ENCODE data around the gene TNP2.
"Not testable (repeated sequence)": the region's sequence is repeated elsewhere in the genome, so short reads cannot be mapped to it uniquely, and the experiment has no call there.

Gene TNP2

GRCh38 chr16:11220507-11220906, 48.6 kb downstream of the TNP2 start:
- not testable (repeated sequence) for H3K4me3 ChIP-seq (ENCODE audit: low read depth, low read length)

GRCh38 chr16:11219178-11219577, 49.9 kb downstream of the TNP2 start:
- no peaks in the 10 kb centered on the region for H3K36me3 ChIP-seq (ENCODE audit: control insufficient read depth, insufficient read depth, low read length)
- no peak overlapping the region for H3K27ac ChIP-seq (ENCODE audit: low read depth, low read length)
- H3K4me3 ChIP-seq (ENCODE audit: low read depth, low read length), result no peak overlapping the region
- H3K9ac ChIP-seq (ENCODE audit: low read length), result no peak overlapping the region
- peaks cover 30% of the 10 kb centered on the region for H3K9me3 ChIP-seq (ENCODE audit: control insufficient read depth, insufficient read depth, low read depth, low read length)
- 0 out of 2 replicates have a peak, but pooled peaks cover 3% of the 10 kb centered on the region for H3K4me1 ChIP-seq (ENCODE audit: control insufficient read depth, insufficient read depth, low read length)
- no peaks in the 10 kb centered on the region for H3K27me3 ChIP-seq (ENCODE audit: control insufficient read depth, insufficient read depth, low read length)

More at GRCh38 chr16:11220507-11220906, 48.6 kb downstream of the TNP2 start:
- H3K9me3 ChIP-seq (ENCODE audit: control insufficient read depth, insufficient read depth, low read depth, low read length), result peaks cover 30% of the 10 kb centered on the region
- H3K9ac ChIP-seq (ENCODE audit: low read length); H3K27me3 ChIP-seq (ENCODE audit: control insufficient read depth, insufficient read depth, low read length); H3K27ac ChIP-seq (ENCODE audit: low read depth, low read length); H3K4me1 ChIP-seq (ENCODE audit: control insufficient read depth, insufficient read depth, low read length); H3K36me3 ChIP-seq (ENCODE audit: control insufficient read depth, insufficient read depth, low read length): not testable (repeated sequence)

- Histone ChIP-seq H3K36me3 (ENCODE audit: control insufficient read depth, insufficient read depth, low read length) (no peaks in the 10 kb centered on the region), H3K27me3 (ENCODE audit: control insufficient read depth, insufficient read depth, low read length) (no peaks in the 10 kb centered on the region), H3K4me1 (ENCODE audit: control insufficient read depth, insufficient read depth, low read length) (no peaks in the 10 kb centered on the region; the same call in 1 of the 2 replicates), H3K9ac (ENCODE audit: low read length) (no peak overlapping the region), H3K9me3 (ENCODE audit: control insufficient read depth, insufficient read depth, low read depth, low read length) (peaks cover 30% of the 10 kb centered on the region), H3K4me3 (ENCODE audit: low read depth, low read length) (no peak overlapping the region), H3K27ac (ENCODE audit: low read depth, low read length) (no peak overlapping the region)
Observed at GRCh38 chr16:11218604-11218962, 50.5 kb downstream of the TNP2 start.
